ENCODE data around the gene ADAD2. TPM values are rescaled to one million over a fixed set of nuclear protein-coding genes. Genes with fewer than 3 reads are reported as not detected.
A peak's percentile ranks its signal among the peaks of the same experiment; 100 is the strongest.
"Not testable (repeated sequence)": the region's sequence is repeated elsewhere in the genome, so short reads cannot be mapped to it uniquely, and the experiment has no call there.

Gene ADAD2
- total RNA-seq, 1 donor: under 0.01 TPM

DNA sequence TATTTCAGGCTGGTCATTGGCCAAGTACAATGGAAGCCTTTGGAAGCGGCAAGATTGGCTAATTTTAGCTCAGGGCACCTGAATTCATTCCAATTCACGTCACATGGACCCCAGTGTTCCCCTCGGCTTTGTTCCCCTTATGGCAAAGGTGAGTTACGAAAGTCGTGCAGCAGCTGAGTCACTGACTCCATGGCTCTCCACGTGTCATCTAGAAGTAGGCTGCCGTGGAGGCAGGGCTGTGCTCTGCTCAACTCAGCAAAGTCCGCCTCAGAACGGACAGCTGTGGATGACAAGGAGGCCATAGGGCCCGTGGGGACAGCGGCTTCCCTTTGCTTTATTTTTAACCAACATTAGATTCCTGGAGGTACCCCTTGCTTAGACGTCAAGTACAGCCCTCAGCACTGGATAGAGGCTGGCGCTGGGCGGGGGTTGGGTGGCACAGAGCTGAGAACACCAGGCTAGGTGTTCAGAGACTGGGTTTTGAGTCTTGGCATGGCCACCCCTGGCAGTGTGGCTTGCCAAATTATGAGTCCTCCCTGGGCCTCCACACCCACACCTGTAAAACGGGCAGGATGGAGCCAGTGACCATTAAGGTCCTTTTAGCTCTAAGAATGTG lies 23.6 kb downstream of the ADAD2 start:
- no peak overlapping the region for H3K4me3 ChIP-seq (ENCODE audit: insufficient read depth, low read length)
- peaks cover 15% of the 10 kb centered on the region for H3K27me3 ChIP-seq (ENCODE audit: insufficient read depth, low read length)

DNA sequence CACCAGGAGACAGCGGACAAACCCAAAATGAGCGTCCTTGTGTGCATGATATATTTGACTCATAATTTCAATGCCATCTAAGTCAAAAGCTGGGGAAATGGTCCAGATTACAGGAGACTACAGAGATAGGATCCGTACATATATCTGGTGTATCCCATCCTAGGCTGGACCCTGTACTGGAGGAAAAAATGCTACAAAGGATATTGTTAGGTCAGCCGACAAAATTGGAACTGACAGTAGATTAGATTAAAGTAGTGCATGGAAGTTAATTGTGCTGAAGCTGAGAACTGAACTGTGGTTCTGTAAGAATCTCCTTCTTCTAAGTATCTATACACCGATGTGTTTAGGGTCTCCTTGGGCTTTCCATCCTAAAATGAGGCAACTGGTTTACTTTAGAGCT lies 24.6 kb downstream of the ADAD2 start:
- Histone ChIP-seq H3K9me3 (ENCODE audit: low read depth, low read length) (no peaks in the 10 kb centered on the region), H3K4me3 (ENCODE audit: insufficient read depth, low read length) (no peak overlapping the region), H4K20me1 (ENCODE audit: insufficient read depth, low read length) (no peaks in the 10 kb centered on the region), H2AFZ (ENCODE audit: low read length) (no peak overlapping the region), H3K79me2 (ENCODE audit: insufficient read depth, low read length) (no peaks in the 10 kb centered on the region), H3K27me3 (ENCODE audit: insufficient read depth, low read length) (peaks cover 15% of the 10 kb centered on the region), H3K36me3 (ENCODE audit: insufficient read depth, low read length) (no peaks in the 10 kb centered on the region), H3K4me1 (ENCODE audit: insufficient read depth, low read length) (no peaks in the 10 kb centered on the region), H3K27ac (ENCODE audit: low read depth, low read length) (no peak overlapping the region), H3K4me2 (ENCODE audit: insufficient read depth, low read length) (no peak overlapping the region)
- peak; percentile 43 for DNase-seq (ENCODE audit: insufficient read length, low spot score, missing footprints)
- TF ChIP-seq, protein P1, sequence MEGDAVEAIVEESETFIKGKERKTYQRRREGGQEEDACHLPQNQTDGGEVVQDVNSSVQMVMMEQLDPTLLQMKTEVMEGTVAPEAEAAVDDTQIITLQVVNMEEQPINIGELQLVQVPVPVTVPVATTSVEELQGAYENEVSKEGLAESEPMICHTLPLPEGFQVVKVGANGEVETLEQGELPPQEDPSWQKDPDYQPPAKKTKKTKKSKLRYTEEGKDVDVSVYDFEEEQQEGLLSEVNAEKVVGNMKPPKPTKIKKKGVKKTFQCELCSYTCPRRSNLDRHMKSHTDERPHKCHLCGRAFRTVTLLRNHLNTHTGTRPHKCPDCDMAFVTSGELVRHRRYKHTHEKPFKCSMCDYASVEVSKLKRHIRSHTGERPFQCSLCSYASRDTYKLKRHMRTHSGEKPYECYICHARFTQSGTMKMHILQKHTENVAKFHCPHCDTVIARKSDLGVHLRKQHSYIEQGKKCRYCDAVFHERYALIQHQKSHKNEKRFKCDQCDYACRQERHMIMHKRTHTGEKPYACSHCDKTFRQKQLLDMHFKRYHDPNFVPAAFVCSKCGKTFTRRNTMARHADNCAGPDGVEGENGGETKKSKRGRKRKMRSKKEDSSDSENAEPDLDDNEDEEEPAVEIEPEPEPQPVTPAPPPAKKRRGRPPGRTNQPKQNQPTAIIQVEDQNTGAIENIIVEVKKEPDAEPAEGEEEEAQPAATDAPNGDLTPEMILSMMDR (IDR thresholded peaks at IDR 0.05; ENCODE audit: extremely low read depth, low read depth, low read length): no peak

More for the DNA sequence above, 23.6 kb downstream of the ADAD2 start:
- Histone ChIP-seq H3K9me3 (ENCODE audit: low read depth, low read length) (no peaks in the 10 kb centered on the region), H3K27ac (ENCODE audit: low read depth, low read length) (no peak overlapping the region), H3K79me2 (ENCODE audit: insufficient read depth, low read length) (no peaks in the 10 kb centered on the region), H3K36me3 (ENCODE audit: insufficient read depth, low read length) (no peaks in the 10 kb centered on the region), H3K4me1 (ENCODE audit: insufficient read depth, low read length) (no peaks in the 10 kb centered on the region), H3K4me2 (ENCODE audit: insufficient read depth, low read length) (no peak overlapping the region), H2AFZ (ENCODE audit: low read length) (no peak overlapping the region), H4K20me1 (ENCODE audit: insufficient read depth, low read length) (no peaks in the 10 kb centered on the region)
- TF ChIP-seq, protein P1 (IDR thresholded peaks at IDR 0.05; ENCODE audit: extremely low read depth, low read depth, low read length): no peak
- DNase-seq (ENCODE audit: insufficient read length, low spot score, missing footprints): no peak

DNA sequence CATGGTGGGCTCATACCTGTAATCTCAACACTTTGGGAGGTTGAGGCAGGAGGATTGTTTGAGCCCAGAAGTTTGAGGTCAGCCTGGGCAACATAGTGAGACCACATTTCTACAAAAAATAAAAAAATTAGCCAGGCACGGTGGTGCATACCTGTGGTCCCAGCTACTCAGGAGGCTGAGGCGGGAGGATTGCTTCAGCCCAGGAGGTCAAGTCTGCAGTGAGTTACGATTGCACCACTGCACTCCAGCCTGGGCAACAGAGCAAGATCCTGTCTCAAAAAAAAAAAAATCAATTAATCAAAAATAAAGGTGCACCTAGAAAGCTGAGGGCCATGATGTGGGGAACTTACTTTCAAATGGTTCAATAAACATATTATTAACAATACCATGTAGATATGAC lies 25.2 kb downstream of the ADAD2 start:
- not testable (repeated sequence) for H3K79me2 ChIP-seq (ENCODE audit: insufficient read depth, low read length); DNase-seq (ENCODE audit: insufficient read length, low spot score, missing footprints); H2AFZ ChIP-seq (ENCODE audit: low read length); H3K4me1 ChIP-seq (ENCODE audit: insufficient read depth, low read length); H3K4me2 ChIP-seq (ENCODE audit: insufficient read depth, low read length); H4K20me1 ChIP-seq (ENCODE audit: insufficient read depth, low read length); H3K4me3 ChIP-seq (ENCODE audit: insufficient read depth, low read length); H3K27ac ChIP-seq (ENCODE audit: low read depth, low read length); H3K9me3 ChIP-seq (ENCODE audit: low read depth, low read length); H3K36me3 ChIP-seq (ENCODE audit: insufficient read depth, low read length)
- H3K27me3 ChIP-seq (ENCODE audit: insufficient read depth, low read length): peaks cover 15% of the 10 kb centered on the region

DNA sequence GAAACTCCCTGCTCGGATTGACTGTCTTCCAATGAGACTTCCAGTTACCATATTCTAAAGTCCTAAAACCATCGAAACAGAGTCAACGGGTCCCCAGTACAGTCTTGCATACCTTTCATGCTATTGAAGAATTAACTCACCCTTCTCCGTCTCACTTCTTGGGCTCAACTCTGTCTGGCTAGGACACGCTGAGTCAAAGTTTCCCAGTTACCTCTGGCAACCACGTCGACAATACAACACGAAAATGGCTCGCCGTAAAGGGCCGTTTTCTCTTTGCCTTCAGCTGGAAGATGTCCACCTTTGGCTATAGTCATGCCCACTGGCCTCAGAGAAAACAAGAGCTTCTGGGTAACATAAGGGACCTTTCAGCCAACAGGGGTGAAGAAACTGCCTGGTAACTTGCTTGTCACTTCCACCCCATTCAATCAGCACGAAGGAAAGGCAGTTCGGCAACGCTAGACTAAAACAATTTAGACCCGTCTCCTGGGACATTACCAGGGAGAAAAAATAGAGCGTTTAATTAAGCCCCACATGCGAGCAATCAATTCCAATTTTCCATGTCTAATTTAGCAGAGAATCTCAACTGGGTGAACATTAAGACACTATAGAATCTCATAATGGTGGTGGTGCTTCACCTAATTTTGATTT lies 27.3 kb downstream of the ADAD2 start:
- Histone ChIP-seq H3K79me2 (ENCODE audit: insufficient read depth, low read length) (no peaks in the 10 kb centered on the region), H3K4me3 (ENCODE audit: insufficient read depth, low read length) (no peak overlapping the region), H3K4me1 (ENCODE audit: insufficient read depth, low read length) (no peaks in the 10 kb centered on the region), H4K20me1 (ENCODE audit: insufficient read depth, low read length) (no peaks in the 10 kb centered on the region), H3K9me3 (ENCODE audit: low read depth, low read length) (no peaks in the 10 kb centered on the region), H2AFZ (ENCODE audit: low read length) (no peak overlapping the region), H3K4me2 (ENCODE audit: insufficient read depth, low read length) (no peak overlapping the region), H3K27me3 (ENCODE audit: insufficient read depth, low read length) (peaks cover 11% of the 10 kb centered on the region), H3K36me3 (ENCODE audit: insufficient read depth, low read length) (no peaks in the 10 kb centered on the region), H3K27ac (ENCODE audit: low read depth, low read length) (no peak overlapping the region)
- TF ChIP-seq, protein P1 (IDR thresholded peaks at IDR 0.05; ENCODE audit: extremely low read depth, low read depth, low read length): no peak
- peak; percentile 19 for DNase-seq (ENCODE audit: insufficient read length, low spot score, missing footprints)

Measured in osteoblast (primary cell).